ENCODE results near the gene ZCCHC14.

Gene ZCCHC14

DNA sequence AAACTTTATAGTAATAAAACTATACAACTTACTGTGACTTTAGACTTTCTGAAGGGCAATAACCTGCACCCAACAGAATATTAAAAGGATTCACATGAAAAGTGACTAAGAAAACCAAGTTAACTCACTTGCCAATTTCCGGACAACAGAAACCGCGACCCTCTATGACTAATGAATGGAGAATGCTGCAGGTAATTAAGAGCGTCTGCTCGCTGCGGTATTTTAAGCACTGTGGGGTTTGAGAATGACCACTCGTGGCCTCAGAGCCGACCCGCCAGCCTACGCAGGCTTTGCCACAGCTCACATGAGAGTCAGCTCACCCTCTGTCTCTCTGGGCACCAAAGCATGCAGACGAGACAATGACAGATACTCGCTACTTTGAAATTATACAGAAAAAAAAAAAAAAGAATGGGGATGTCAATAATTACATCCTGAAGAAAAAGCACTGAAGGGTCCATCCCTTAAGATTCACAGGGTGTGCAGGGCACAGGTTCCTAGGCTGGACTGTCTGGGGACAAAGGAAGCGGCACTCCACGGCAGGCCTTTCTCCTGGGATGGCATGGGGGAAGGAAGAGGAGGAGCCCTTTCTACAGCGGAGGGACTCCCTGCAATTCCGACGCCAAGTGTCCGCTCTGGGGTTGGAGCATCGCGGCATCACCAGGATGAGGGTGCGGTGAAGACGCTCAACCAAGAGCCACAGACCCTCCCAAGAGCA is 35.0 kb downstream of the ZCCHC14 start:
- DNase-seq (ENCODE audit: low read depth in 2 of 2): no peak

DNA sequence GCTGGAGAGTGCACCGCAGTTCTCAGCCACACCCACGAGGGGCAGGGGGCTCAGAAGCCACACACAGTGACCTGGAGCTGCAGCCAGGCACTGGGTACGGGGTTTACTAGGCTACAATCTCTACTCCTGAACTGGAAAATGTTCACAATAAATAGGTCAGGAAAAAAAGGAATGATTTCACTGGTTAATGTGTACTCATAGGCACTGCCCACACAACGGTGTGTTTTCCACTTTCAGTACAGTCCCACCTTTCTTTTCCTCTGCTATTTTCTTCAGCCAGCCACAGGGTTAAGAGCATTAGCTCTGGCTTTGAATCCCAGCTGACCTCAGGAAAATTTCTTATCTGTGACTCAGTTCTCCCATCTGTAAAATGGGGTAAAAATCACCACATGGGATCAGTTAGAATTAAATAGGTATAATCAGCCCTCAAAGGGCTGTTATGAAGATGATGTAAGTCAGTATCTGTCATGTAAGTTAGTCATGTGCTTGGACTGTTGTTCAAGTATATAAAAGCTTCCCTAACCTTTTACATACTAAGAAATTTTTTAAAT is 35.7 kb downstream of the ZCCHC14 start:
- no peak for DNase-seq (ENCODE audit: low read depth in 2 of 2)

DNA sequence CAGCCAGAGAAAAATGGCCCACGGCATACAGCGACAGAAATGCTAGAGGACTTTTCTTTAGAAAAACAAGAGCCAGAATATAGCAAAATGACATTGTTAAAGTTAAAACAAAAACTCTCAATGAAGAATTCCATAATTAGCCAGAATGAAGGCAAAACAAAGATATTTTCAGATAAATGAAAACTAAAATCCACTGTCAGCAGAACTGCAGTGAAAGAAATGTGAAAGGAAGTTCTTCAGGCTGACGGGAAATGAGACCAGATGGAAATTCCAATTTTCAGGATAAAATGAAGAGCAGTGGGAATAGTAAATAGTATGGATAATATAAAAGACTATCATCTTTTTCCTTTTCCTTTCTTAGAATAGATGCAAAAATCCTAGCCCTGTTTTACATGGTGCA is 38.4 kb downstream of the ZCCHC14 start:
- DNase-seq (ENCODE audit: low read depth in 2 of 2): no peak

DNA sequence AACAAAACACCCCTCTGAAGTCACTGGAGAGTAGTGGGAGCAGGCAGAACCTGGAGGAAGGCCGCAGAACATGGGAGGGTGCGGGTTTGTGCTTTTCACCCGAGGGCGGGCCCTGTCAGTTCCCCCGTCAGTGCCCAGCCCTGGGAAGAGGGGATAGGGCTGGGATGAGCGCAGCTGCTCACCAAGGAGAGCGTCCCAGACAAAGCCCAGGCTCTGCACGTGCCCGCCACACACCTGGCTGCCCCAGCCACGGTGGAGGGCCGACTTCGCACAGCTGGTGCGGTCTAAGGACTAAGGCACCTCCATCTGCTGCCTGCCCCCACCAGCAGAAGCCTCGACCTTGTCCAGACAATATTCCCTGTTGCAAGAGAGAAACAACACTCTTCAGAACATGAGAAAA is 39.5 kb downstream of the ZCCHC14 start:
- no peak for DNase-seq (ENCODE audit: low read depth in 2 of 2)

DNA sequence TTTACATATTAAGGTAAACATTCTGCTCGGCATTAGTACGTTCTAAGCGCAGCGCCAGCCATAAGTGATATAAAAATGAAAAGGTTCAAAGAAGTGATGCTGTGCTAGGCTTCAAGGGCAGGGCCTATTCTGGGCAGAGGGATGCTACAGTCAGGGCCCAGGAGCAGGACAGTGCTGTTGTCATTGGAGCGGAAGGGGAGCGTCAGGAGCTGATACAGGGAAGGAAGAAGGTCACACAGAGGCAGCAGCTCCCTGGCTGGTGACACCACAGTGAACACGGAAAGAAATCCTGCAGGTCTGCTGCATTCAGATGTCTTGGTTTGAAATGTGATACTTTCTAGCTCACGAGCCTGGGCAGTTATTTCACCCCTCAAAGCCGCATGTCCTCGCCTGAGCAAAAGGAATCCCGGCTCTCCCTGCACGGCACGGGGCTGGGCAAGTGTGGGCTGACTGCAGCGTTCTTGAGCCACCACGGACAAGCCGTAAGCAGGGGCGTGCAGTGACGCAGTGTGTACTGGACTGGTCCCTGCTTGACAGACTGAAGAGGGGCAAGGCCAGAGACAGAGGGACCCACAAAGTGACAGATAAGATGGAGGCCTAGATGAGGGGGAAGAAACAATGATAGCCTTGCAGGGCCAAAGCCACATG is 41.1 kb downstream of the ZCCHC14 start:
- no peak for DNase-seq (ENCODE audit: low read depth in 2 of 2)

DNA sequence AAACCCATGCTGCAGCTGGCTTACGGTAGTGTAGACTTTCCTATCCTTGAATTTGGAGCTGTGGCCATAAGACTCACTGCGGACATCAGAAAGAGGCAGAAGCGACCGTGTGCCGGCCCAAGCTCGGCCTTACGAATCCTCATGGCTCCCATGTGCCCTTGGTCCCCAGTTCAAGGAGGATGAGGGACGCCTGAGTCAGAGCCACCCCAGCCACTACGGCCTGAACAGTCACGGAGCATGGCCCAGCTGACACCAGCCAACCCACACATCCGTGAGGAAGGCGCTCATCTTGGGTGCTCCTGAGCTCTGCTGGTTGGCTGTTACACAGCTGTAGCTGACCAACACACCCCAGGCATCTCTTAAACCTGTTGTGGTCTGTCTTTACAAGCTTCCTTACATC is 44.0 kb downstream of the ZCCHC14 start:
- DNase-seq (ENCODE audit: low read depth in 2 of 2): no peak

DNA sequence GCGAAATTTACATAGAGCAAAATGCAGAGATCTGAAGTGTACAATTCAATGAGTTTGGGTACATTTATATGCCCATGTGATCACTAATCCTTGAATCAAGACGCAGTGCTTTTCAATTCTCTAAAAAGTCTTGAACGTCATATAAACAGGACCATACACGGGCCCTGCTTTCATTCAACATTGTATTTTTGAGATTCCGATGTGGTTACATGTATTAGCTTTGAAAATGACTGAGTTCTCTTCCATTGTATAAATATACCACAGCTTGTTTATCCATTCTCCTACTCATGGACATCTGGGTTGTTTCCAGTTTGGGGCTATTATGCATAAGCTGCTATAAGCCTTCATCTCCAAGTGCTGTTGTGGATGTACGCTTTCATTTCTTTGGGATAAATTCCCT is 45.5 kb downstream of the ZCCHC14 start:
- DNase-seq (ENCODE audit: low read depth in 2 of 2): no peak

DNA sequence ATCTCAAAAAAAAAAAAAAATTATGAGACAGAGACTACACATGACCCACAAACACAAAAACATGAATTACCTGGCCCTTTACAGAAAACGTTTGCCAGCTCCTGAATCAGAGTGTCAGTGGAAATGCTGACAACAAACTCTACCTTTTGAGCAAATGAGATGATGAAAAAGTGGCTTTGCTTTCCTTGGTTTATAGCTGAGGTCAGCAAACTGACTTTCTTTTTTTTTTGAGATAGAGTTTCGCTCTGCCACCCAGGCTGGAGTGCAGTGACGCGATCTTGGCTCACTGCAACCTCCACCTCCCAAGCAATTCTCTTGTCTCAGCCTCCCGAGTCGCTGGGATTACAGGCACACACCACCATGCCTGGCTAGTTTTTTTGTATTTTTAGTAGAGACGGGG is 46.3 kb downstream of the ZCCHC14 start:
- DNase-seq (ENCODE audit: low read depth in 2 of 2): no peak

DNA sequence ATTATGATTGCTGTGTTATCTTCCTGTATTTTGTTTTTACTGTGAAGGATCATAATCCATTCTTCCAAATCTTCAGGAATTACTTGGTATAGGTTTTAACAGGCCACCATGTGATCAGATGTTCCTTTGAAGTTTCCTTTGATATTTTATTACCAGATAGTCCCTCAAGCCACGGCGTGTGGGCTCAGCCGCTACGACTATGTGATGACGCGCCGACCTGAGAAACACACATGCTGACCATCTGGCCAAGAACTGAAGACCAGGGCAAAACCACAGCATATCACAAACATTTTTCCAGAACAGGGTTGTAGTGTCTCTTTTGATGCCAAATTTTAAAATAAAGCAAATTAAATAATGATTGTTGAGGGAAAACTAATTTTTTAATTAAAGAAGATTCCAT is 47.3 kb downstream of the ZCCHC14 start:
- no peak for DNase-seq (ENCODE audit: low read depth in 2 of 2)

DNA sequence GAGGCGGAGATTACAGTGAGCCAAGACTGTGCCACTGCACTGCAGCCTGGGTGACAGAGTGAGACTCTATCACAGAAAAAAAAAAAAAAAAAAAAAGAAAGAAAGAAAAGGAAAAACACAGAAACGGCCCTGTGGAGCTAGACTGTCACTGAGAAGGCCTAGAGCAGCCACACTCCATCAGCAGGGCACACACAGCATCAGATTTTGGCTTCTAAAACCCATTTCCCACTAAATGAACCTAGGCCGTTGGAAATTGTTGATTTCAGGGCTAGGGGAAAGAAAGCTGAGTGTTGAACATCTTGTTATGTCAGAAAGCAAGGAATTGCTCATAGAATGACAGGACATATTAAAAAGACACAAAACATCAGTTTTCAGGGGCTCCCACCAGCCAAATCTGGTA is 48.9 kb downstream of the ZCCHC14 start:
- no peak for DNase-seq (ENCODE audit: low read depth in 2 of 2)

DNA sequence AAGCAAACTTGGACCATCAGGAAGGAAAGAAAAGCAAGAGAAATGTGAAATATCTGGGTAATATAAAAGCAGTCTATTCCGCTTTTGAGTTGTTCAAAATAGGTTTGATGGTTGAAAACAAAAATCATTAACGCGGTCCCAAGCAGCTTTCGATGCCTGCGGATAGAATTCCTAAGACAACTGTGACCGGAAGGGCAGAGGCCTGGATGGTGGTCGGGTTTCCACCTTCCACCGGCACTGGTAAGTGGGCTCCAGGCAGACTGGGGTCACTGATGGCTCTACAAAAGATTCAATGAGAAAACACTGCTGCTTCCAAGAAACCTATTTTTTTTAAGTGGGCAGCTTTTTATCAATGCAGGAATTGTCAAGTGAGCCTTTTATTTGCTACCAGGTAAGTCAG is 49.8 kb downstream of the ZCCHC14 start:
- no peak for DNase-seq (ENCODE audit: low read depth in 2 of 2)

DNA sequence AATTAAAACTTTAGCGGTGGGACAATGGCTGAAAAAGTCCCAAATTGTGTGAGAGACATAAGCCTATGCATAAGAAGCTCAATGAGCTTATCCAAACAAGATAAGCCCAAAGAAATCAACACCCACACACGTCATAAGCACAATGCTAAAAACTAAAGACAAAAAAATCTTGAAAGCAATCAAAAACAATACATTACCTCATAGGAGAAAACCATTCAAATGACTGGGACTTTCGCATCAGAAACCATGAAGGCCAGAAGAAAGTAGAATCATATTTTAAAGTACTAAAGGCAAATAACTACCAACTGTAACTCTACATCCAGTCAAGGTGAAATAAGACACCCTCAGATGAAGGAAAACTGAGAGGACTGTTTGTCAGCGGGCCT is 50.2 kb downstream of the ZCCHC14 start:
- DNase-seq (ENCODE audit: low read depth in 2 of 2): no peak

DNA sequence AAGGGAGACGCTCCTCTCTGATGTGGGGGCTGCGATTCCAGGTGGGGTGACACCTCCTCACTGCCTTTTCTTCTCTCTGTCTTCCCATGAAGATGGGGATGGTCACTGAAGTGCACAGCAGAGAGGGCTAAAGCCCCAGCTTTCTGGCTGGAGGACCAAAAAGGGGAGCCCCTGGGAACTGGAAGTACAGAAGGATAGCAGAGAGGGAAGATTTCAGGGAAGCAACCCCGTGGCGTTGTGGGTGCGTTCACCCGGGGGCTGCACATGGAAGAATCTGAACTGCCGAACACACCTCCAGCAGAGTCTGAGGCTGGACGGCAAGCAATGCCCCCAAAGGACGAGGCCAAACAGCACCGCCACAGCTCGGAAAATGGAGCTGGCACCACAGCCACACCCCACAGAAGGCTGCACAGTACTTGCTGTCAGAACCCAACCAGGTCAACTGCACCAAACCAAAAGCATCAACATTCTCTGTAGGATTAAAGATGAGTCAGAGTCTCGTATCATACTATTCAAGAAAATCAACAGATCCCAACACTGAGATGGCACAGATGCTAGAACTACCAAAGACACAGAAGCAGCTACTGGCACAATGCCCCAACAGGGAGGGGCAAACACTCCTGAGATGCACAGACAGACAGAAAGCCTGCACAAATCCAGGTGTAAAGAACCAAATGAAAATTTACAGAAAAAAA is 50.8 kb downstream of the ZCCHC14 start:
- DNase-seq (ENCODE audit: low read depth in 2 of 2): no peak

DNA sequence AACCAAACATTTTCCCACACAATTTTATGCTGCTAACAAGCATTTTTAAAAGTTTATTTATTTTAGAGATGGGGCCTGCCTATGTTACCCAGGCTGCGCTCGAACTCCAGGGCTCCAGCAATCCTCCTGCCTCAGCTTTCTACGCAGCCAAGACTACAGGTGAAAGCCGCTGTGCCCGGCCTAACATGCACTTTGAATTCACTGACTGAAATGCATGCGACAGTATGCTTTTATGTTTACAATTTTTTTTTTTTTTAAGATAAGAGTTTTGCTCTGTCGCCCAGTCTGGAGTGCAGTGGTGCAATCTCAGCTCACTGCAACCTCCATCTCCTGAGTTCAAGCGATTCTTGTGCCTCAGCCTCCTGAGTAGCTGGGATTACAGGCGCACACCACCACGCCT is 52.9 kb downstream of the ZCCHC14 start:
- DNase-seq (ENCODE audit: low read depth in 2 of 2): no peak

DNA sequence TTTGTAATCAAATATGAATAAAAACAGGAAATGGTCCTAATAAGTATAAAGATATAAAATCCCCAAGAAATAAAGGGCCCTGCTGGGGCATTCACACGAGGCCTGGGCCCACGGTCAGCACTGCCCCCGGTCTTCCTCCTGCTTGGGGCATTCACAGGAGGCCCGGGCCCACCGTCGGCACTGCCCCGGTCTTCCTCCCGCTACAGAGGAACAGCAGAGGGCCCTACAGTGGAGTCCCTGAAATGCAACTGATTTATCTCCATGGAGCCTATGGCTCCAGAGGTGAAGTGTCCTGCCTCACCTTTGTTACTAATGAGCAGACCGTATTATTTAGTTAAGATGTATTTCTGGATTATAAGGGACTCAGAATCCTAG is 54.2 kb downstream of the ZCCHC14 start:
- no peak for DNase-seq (ENCODE audit: low read depth in 2 of 2)

DNA sequence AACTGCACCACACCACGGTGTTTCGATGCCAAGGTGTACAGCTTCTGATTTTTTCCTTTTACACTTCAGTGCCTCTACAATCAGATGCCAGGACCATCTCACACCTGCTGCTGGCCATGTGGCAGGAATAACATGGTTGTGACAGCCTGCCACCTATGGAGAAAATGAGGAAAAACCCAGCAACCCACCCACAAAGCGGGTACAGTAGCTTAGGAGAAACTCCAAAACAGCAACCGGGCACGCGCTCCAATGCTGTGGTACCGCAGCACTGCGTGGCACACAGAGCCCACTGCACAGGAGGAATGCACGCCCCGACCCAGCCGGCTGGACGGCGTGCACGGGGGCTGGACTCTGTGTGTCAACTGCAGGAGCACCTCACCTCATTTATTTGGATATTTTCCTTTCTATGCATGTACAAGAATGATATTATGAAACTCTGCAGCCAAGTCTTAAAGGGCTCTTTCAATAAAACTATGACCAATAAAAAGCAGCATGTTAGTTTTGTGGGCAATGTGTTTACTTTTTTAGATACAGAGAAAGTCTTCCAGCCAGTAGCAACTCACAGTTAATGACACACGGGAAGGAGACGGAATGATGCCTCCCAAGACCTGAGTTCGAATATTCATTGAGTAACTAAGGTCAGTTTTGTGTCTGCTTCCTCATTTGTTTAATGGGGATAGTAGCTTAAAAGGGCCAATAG is 54.8 kb downstream of the ZCCHC14 start:
- DNase-seq (ENCODE audit: low read depth in 2 of 2): no peak

DNA sequence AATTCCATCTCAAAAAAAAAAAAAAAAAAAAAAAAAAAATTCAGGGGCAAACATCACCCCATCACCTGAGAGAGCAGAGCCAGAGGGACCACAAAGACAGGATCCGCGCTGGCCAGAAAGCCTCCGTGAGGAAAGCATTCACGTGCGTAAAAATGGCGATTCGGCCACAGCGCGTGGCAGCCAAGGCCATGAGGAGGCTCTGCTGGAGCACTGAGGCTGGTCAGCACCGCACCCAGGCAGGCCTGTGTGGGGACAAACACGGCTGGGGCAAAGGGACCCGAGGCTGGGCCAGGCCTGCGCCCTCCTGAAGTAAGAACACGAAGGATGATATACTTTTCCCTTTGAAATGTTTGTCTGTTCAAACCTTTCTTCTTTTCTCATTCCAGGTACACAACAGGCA is 55.5 kb downstream of the ZCCHC14 start:
- DNase-seq (ENCODE audit: low read depth in 2 of 2): no peak

DNA sequence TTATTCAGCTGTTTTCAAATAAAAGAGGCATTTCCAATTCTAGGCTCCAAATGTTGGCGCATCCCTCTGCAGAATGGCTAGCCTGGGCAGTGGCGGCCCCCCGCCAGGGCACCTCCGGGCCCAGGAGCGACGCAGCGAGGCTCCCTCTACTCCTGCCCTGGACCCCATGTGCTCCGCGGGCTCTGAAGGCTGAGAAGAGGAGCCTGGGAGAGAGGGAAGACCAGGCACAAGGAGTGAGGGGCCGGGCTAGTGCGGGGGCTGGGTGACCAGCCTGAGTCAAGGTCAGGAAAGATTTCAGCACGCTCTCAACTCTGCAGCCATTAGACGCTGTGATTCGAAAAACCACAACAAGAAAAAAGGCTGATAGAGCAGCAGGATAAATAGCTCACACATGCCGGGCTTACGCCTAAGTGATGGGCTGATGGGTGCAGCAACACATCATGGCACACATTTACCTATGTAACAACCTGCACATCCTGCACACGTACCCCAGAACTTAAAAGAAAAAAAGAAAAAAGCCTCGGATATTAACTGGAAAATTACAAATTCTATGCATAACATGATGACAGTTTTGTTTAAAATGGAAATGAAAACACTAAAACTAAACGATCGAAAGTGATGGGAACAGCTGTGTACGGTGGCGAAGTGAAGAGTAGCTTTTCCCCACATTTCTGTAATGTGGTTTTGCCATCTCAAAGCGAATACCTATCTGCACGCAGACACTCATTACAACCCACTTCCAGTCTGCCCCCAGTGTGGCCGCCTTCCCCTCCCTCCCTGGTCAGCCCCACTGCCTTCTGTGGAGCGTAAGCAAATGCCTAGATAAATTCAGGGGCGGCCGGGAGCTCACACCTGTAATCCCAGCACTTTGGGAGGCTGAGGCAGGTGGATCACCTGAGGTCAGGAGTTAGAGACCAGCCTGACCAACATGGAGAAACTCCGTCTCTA is 56.3 kb downstream of the ZCCHC14 start:
- no peak for DNase-seq (ENCODE audit: low read depth in 2 of 2)

DNA sequence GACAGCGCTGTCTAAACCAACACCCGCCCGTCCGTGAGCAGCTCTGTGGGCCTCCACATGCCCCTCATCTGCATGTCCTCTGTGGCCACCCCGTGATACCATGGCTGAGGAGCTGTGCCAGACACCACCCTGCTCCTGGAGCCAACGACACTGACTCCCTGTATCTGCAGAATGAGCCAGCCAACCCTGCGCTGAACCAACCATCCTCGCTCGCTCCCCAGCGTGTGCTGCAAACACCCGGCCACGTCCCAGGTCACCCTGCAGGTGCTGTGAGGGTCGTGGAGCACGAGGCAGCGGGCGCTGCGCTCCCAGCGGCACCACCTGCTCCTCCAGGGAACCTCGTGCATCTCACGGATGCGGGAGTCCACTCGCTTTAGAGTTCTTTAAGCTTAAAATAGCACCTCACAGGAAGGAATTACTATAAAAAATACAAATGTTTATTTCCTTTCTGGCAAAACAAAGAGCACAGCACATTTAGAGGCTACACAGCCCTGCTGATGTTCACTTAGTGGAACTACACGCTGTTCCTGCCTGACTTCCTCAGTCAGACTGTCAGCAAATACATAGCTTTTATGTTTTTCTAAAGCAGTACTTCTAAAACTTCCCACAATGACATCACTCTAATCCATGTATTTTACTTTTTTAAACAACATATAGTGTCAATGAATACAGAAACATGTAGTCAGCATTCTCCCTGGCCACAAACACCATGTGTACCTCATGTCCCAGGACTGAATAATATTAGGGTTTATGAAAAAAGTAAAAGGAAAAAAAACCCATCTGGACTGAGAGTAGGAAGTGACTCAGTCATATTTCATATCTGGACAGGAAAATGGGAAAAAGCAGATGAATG is 57.2 kb downstream of the ZCCHC14 start:
- DNase-seq (ENCODE audit: low read depth in 2 of 2): no peak

DNA sequence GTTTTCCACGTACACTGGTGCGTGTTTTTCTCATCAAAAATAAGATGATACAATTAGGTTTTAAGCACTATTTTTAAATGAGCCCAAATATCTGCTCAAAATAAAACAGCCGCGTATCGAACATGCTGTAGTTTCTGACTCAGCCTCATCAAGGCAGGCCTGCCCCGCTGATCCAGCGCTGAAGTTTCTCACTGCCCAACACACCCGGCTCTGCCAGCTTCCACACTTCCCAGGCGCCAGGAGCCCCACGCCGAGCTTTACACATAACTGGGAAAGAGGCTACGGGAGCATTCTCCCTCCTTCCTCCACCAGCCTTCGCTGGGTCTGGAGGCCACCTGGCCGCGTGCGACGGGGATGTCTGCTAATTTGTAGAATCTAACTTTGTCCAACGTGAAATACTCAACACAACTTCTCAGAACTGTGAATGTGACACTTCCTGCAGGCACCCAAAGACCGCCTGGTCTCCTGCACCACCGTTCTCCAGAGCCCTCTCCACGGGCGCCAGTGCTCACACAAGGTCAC is 58.6 kb downstream of the ZCCHC14 start:
- no peak for DNase-seq (ENCODE audit: low read depth in 2 of 2)

Data from activated CD8-positive, alpha-beta memory T cell treated with anti-CD3 and anti-CD28 coated beads for 4 hours (primary cell).